ENCODE data around the gene RIPK3.

Gene RIPK3

DNA sequence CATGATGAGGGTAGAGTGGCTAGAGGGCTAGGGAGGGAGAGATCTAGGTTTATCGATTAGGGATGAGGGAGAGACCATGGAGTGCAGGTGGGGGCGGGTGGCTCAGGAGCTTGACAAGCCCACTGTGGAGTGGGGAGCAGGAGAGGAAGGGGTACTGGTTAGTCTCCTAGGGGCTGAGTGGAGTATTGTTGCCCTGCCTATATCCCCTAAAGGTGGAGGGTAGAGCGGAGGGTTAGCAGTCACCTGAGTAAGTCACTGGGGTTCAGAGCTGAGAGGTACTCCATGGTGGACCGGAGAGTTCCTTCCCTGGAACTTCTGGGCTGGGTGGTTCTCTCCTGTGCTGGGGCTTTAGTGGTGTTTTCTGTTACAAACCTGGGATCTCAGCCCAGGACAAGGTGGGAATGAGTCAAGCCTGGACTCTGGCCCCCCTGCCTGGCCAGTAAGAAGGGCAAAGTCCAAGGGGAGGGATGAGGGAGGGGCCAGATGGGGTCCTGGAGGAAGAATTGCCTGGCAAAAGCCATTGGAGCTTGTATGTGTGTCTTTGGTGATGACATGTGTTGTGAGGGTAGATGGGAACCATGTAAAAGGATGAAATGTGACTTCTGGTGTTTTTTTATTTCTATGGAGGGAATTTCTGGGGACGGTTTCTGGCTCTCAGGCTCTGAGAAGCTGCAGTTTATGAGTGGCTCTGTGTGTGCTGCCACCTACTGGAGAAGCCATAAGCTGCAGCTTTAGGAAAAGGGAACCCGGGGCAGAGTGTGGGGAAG is 32.0 kb downstream of the RIPK3 start, which contains the start of gene CIDEB:
Gene CIDEB, minus strand, starts transcription at position 403 of the 767 bp plus-strand sequence. Its CDS starts 119 bp downstream, at position 284.
- no peak within 1 kb of the TSS for H3K4me3 ChIP-seq (ENCODE audit: control insufficient read depth, low read depth, low read length)
- TF ChIP-seq, protein P1, sequence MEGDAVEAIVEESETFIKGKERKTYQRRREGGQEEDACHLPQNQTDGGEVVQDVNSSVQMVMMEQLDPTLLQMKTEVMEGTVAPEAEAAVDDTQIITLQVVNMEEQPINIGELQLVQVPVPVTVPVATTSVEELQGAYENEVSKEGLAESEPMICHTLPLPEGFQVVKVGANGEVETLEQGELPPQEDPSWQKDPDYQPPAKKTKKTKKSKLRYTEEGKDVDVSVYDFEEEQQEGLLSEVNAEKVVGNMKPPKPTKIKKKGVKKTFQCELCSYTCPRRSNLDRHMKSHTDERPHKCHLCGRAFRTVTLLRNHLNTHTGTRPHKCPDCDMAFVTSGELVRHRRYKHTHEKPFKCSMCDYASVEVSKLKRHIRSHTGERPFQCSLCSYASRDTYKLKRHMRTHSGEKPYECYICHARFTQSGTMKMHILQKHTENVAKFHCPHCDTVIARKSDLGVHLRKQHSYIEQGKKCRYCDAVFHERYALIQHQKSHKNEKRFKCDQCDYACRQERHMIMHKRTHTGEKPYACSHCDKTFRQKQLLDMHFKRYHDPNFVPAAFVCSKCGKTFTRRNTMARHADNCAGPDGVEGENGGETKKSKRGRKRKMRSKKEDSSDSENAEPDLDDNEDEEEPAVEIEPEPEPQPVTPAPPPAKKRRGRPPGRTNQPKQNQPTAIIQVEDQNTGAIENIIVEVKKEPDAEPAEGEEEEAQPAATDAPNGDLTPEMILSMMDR (IDR thresholded peaks at IDR 0.05; ENCODE audit: control insufficient read depth, insufficient read depth, low read depth, low read length, missing control alignments): peak; percentile 96
- DNase-seq (ENCODE audit: low read depth): no peak

DNA sequence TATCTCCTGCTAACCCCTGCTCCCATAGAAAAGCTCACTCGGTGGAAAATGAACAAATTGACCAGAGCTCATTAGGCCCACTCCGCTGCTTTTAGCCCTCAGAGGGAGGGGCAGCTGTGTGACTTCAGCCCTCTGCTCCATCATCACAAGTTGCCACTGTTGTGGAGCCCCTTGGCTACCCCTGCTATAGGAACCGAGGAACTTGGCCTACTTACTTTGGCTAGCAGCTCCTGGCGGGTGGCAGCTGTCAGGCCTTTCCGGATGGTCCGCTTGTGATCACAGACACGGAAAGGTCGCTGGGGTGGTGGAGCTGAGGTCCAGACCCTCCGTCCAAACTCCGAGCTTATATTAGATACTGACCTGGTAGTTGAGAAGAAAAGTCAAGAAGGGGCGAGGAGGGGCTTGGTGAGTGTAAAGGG is 32.6 kb downstream of the RIPK3 start:
- DNase-seq (ENCODE audit: low read depth): no peak
- no peak overlapping the region for H3K4me3 ChIP-seq (ENCODE audit: control insufficient read depth, low read depth, low read length)
- TF ChIP-seq, protein P1 (IDR thresholded peaks at IDR 0.05; ENCODE audit: control insufficient read depth, insufficient read depth, low read depth, low read length, missing control alignments): no peak

DNA sequence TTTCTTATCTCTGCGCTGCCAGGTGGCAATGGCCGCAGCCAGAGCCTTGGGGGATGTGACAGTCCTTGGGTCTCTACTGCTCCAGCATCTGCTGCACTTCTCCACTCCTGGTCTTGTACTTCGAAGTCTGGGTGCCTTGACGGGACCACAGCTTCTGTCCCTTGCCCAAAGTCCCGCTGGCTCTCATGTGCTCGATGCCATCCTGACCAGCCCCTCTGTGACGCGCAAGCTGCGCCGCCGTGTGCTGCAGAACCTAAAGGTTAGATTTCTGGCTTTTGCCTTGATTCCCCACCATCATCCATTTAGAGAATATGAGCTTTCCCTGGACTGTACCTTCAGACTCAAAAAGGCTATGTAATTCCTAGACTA is 35.8 kb downstream of the RIPK3 start:
- no peak for DNase-seq (ENCODE audit: low read depth)
- H3K4me3 ChIP-seq (ENCODE audit: control insufficient read depth, low read depth, low read length): no peak overlapping the region
- TF ChIP-seq, protein P1 (IDR thresholded peaks at IDR 0.05; ENCODE audit: control insufficient read depth, insufficient read depth, low read depth, low read length, missing control alignments): no peak

DNA sequence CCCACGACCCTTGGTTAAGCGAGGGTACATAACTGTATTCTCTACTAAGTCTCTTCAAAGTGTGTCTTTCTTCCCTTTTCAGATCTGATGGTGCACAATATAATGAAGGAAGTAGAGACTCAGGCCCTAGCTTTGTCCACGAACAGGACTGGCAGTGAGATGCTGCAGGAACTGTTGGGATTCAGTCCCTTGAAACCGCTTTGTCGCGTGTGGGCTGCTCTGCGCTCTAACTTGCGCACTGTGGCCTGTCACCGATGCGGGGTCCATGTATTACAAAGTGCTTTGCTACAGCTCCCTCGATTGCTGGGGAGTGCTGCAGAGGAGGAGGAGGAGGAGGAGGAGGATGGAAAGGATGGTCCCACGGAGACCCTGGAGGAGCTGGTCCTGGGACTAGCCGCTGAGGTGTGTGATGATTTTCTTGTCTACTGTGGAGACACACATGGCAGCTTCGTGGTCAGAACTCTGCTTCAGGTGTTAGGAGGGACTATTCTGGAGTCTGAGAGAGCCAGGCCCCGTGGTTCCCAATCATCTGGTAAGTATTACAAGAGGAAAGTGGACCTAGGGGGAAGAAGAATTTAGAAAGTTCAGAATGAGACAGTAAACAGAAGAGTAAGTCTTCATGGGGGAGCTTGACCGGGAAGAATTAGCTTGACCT is 39.3 kb downstream of the RIPK3 start:
- TF ChIP-seq, protein P1 (IDR thresholded peaks at IDR 0.05; ENCODE audit: control insufficient read depth, insufficient read depth, low read depth, low read length, missing control alignments): no peak
- H3K4me3 ChIP-seq (ENCODE audit: control insufficient read depth, low read depth, low read length): peak overlapping the region; percentile 70
- no peak for DNase-seq (ENCODE audit: low read depth)

DNA sequence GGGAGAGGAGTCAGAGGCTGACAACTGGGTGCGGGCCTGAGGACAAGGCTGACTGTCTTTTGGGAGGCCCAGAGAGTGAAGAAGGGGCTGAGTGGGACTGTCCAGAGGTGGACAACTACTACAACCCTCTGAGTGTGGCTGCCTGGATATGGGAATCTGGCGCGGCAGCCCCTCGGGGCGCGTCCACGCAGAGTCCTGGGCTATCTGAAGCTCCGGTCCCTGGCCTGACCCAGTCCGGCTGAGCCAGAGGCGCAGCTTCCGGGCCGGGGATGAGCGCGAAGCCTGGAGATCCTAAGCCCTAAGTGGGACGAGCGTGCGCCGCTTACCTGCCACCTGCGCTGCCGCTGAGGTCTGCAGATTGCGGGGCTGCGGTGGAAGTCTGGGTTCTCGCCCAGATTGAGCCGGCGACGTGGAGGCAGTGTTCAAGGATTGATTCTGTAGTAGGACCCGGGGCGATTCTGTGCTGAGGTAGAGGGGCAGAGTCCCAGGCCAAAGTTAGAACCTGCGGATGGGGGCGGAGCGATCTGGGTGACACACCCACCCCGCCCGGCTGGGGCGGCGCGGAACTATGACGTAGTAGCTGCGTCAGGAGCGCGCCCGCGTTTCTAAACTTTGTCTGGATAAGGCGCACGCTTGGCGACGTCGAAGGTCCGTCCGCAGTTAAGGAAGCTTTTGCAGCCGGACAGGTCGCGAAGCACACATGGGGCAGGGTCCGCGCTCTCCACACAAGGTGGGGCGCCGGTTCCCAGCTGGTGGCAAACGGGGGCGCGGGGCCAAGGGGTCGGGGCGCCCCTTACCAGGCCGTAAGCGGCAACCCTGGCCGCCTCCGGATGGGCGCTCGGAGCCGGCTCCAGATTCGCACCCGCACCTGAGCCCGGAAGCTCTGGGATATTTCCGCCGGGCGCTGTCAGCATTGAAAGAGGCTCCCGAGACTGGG is 40.3 kb downstream of the RIPK3 start, which contains the start of the genes DHRS1 and NOP9:
Gene DHRS1, minus strand, starts transcription at position 526 of the 937 bp plus-strand sequence. CDS start 674 bp downstream, outside the sequence.
Gene NOP9, plus strand, starts transcription at position 596 of the 937 bp plus-strand sequence. Its CDS starts 105 bp downstream, at position 701.
- TF ChIP-seq, protein P1 (IDR thresholded peaks at IDR 0.05; ENCODE audit: control insufficient read depth, insufficient read depth, low read depth, low read length, missing control alignments): no peak

DNA sequence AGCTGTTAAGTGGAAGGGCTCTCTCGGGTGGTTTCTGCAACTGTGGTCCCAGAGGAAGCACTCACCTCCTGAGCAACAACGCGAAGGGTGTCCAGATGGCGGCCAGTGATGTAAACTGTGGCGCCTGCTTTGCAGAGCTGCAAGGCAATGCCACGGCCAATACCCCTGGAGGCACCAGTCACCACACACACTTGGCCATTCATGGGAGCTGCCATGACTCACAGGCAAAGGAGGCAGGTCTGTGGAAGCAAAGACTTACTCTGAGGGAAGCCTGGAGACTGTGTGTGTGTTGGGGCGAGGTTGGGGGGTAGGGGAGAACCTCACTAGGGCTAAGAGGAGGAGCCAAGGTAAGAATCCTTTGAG is 40.9 kb downstream of the RIPK3 start:
- TF ChIP-seq, protein P1 (IDR thresholded peaks at IDR 0.05; ENCODE audit: control insufficient read depth, insufficient read depth, low read depth, low read length, missing control alignments): peak; percentile 5
- H3K4me3 ChIP-seq (ENCODE audit: control insufficient read depth, low read depth, low read length): peak overlapping the region; percentile 70
- DNase-seq (ENCODE audit: low read depth): peak; percentile 13

More for the DNA sequence above, 40.3 kb downstream of the RIPK3 start, which contains the start of the genes DHRS1 and NOP9:
- peak; percentile 18 for DNase-seq (ENCODE audit: low read depth)
- H3K4me3 ChIP-seq (ENCODE audit: control insufficient read depth, low read depth, low read length): peak within 1 kb of the TSS; percentile 70
